A549 (cell line): ENCODE data around the gene TEX9. TPM values are rescaled to one million over a fixed set of nuclear protein-coding genes. Genes with fewer than 3 reads are reported as not detected.

ENCODE experiments used
- ATAC-seq, 2 experiments: fragments of 200-7000 bp in 1 of 2; fragments of >200 bp in 1 of 2; cut with Nextera tagmentation in 1 of 2; cut with Tn5 transposase in 1 of 2; 3 replicates each; pipeline versions ENCODE4 v1.8.0 to v1.9.1; 2018 to 2020; ENCODE audit warnings: mild to moderate bottlenecking in 1 of 2, moderate library complexity in 1 of 2
- CTCF ChIA-PET: fragments of 300-600 bp; sonication (Branson Sonifier 250); formaldehyde crosslinking; extraction: SDS; loops from one replicate; lab custom pipeline; 2021; ENCODE audit warnings: antibody characterized with exemption, inconsistent platforms; lab: Yijun Ruan, JAX
- POLR2A ChIA-PET: fragments of 350-600 bp; formaldehyde crosslinking; extraction: SDS; loops from one replicate; lab custom pipeline; 2021; ENCODE audit warnings: antibody characterized with exemption, inconsistent platforms; lab: Yijun Ruan, JAX
- DNase-seq, 2 experiments: peaks; one replicate each; pipeline versions ENCODE4 v3.0.0 to v3.0.0-alpha.2; 2011 to 2016; ENCODE audit warnings: low read depth in 1 of 2, low spot score in 1 of 2
- FAIRE-seq: peaks from 2 replicates; lab custom pipeline; 2011; peaks lifted over from hg19 to GRCh38; lab: Jason Lieb, UNC
- H3K27ac ChIP-seq, 2 experiments: fragments of >200 bp; sonication (Bioruptor Twin); formaldehyde crosslinking; 3 replicates each; pipeline ENCODE4 v1.5.1; 2016 to 2017
- H3K4me1 ChIP-seq: fragments of >200 bp; sonication (Bioruptor Twin); formaldehyde crosslinking; 3 replicates; pipeline ENCODE4 v1.6.1; 2016
- H3K4me2 ChIP-seq: fragments of >200 bp; sonication (Bioruptor Twin); formaldehyde crosslinking; 3 replicates; pipeline ENCODE4 v1.6.1; 2016
- H3K4me3 ChIP-seq: fragments of >200 bp; sonication (Bioruptor Twin); formaldehyde crosslinking; 3 replicates; pipeline ENCODE4 v1.5.1; 2016
- H3K9me3 ChIP-seq: fragments of >200 bp; sonication (Bioruptor Twin); formaldehyde crosslinking; 3 replicates; pipeline ENCODE4 v1.6.1; 2016
- CEBPB ChIP-seq, 2 experiments: fragments of >200 bp in 1 of 2; sonication (Bioruptor Twin) in 1 of 2; formaldehyde crosslinking in 1 of 2; IDR thresholded peaks; 2 replicates each; pipeline ENCODE4 v1.6.1; 2012 to 2016
- CHD2 ChIP-seq: fragments of 150-350 bp; IDR thresholded peaks from 2 replicates; pipeline ENCODE4 v1.6.1; 2014; ENCODE audit warnings: low read length; ENCODE audit not compliant: partially characterized antibody
- EP300 ChIP-seq, 2 experiments: fragments of >200 bp; sonication (Bioruptor Twin); formaldehyde crosslinking; IDR thresholded peaks; 2 replicates in 1 of 2; 3 replicates in 1 of 2; pipeline ENCODE4 v1.6.1; 2016 to 2017
- FOXS1 ChIP-seq: fragments of 250-450 bp; sonication (Bioruptor Pico); IDR thresholded peaks from 2 replicates; pipeline ENCODE4 v1.5.0; 2020; ENCODE audit warnings: mild to moderate bottlenecking, moderate library complexity
- HES2 ChIP-seq: fragments of >200 bp; sonication (Bioruptor Twin); formaldehyde crosslinking; IDR thresholded peaks from 2 replicates; pipeline ENCODE4 v1.6.1; 2016
- HMGXB4 ChIP-seq: fragments of 250-450 bp; sonication (Bioruptor Pico); IDR thresholded peaks from 2 replicates; pipeline ENCODE4 v1.5.0; 2021; ENCODE audit warnings: mild to moderate bottlenecking, moderate library complexity, borderline replicate concordance
- HOXA7 ChIP-seq: fragments of 250-450 bp; sonication (Bioruptor Pico); IDR thresholded peaks from 2 replicates; pipeline ENCODE4 v1.5.0; 2020; ENCODE audit warnings: mild to moderate bottlenecking, moderate library complexity
- JUN ChIP-seq, 2 experiments: fragments of >200 bp; sonication (Bioruptor Twin); formaldehyde crosslinking; IDR thresholded peaks; 2 replicates in 1 of 2; 3 replicates in 1 of 2; pipeline ENCODE4 v1.6.1; 2016 to 2017
- KDM1A ChIP-seq: fragments of 200-600 bp; sonication (generic); IDR thresholded peaks from 2 replicates; pipeline ENCODE4 v1.6.1; 2016; ENCODE audit warnings: low read depth, mild to moderate bottlenecking
- MAX ChIP-seq: IDR thresholded peaks from 2 replicates; pipeline ENCODE4 v1.6.1; 2012
- NR3C1 ChIP-seq: fragments of >200 bp; sonication (Bioruptor Twin); formaldehyde crosslinking; IDR thresholded peaks from 3 replicates; pipeline ENCODE4 v1.6.1; 2017
- PHF8 ChIP-seq: fragments of 200-600 bp; sonication (generic); IDR thresholded peaks from 2 replicates; pipeline ENCODE4 v1.6.1; 2016; ENCODE audit warnings: low read depth, mild to moderate bottlenecking, antibody characterized with exemption, moderate library complexity, borderline replicate concordance
- RARB ChIP-seq: fragments of 250-450 bp; sonication (Bioruptor Pico); IDR thresholded peaks from 2 replicates; pipeline ENCODE4 v1.8.0; 2021; ENCODE audit warnings: mild to moderate bottlenecking, moderate library complexity
- REST ChIP-seq: fragments of 200-600 bp; sonication (generic); IDR thresholded peaks from 2 replicates; pipeline ENCODE4 v1.6.1; 2016; ENCODE audit warnings: antibody characterized with exemption, mild to moderate bottlenecking, moderate library complexity
- RFX5 ChIP-seq: fragments of 450-650 bp; IDR thresholded peaks from 2 replicates; pipeline ENCODE4 v1.7.1; 2014; ENCODE audit warnings: antibody characterized with exemption, mild to moderate bottlenecking, moderate library complexity
- SMC3 ChIP-seq: fragments of >200 bp; sonication (Bioruptor Twin); formaldehyde crosslinking; IDR thresholded peaks from 3 replicates; pipeline ENCODE4 v1.6.1; 2018; ENCODE audit warnings: inconsistent platforms
- TP53 ChIP-seq: fragments of 250-450 bp; sonication (Bioruptor Pico); IDR thresholded peaks from 2 replicates; pipeline ENCODE4 v1.5.0; 2021; ENCODE audit warnings: mild to moderate bottlenecking, moderate library complexity
- USF2 ChIP-seq: fragments of 450-650 bp; IDR thresholded peaks from 2 replicates; pipeline ENCODE4 v1.6.1; 2014; ENCODE audit warnings: antibody characterized with exemption
- ZFP36 ChIP-seq: fragments of 450-650 bp; IDR thresholded peaks from 2 replicates; pipeline ENCODE4 v1.6.1; 2014; ENCODE audit warnings: borderline replicate concordance; ENCODE audit not compliant: partially characterized antibody
- WGBS: methylation state at CpG from one replicate; pipeline ENCODE4 v1.1.6; 2017; ENCODE audit errors: missing lambda C conversion rate; 5-methylcytosine and 5-hydroxymethylcytosine counted together
- polyA plus RNA-seq, 4 experiments: library from polyadenylated mRNA; depleted of rRNA in 3 of 4; stranded (reverse); fragments of >200 nt; fragmentation: RNase III in 1 of 4; extraction: RNeasy Plus Mini Kit Qiagen cat#74134 plus additional on column Dnase treatment in 1 of 4; gene quantifications; 2 replicates in 3 of 4; 3 replicates in 1 of 4; pipeline ENCODE4 v1.2.3, GENCODE V29; 2011 to 2017

TEX9 gene
- polyA plus RNA-seq, 2 of the 4 experiments (the other 2 are of a cell fraction): 7.7 to 13.3 TPM

GRCh38 chr15:56351353-56351752 is 13.9 kb upstream of the TEX9 start (continued):
- no peak for TF ChIP-seq USF2
- no peak for TF ChIP-seq SMC3
- TF ChIP-seq TP53 (CRISPR knock-in tag): no peak
- TF ChIP-seq RARB (CRISPR knock-in tag): no peak
- no peak for TF ChIP-seq MAX
- no peak for TF ChIP-seq NR3C1

GRCh38 chr15:56351957-56352506 is 13.2 kb upstream of the TEX9 start:
- POLR2A ChIA-PET: no interaction called here
- Histone ChIP-seq H3K4me3 (no peak overlapping the region), H3K4me1 (no peaks in the 10 kb centered on the region), H3K27ac (no peak overlapping the region), H3K4me2 (no peak overlapping the region), H3K9me3 (no peaks in the 10 kb centered on the region)
- no peak for TF ChIP-seq REST
- no peak for TF ChIP-seq JUN (IDR thresholded peaks at IDR 0.05)
- TF ChIP-seq EP300 (IDR thresholded peaks at IDR 0.05): no peak
- TF ChIP-seq ZFP36: no peak
- no peak for TF ChIP-seq CEBPB (IDR thresholded peaks at IDR 0.05)
- TF ChIP-seq FOXS1 (CRISPR knock-in tag): no peak
- TF ChIP-seq PHF8: no peak
- no peak for TF ChIP-seq TP53 (CRISPR knock-in tag)
- TF ChIP-seq CHD2: no peak
- TF ChIP-seq KDM1A: no peak
- TF ChIP-seq MAX: no peak
- no peak for TF ChIP-seq HMGXB4 (CRISPR knock-in tag)
- DNase-seq (no peak), FAIRE-seq (no peak), ATAC-seq (no peak)
- 82% methylated on average over 12 of the region's 12 CpGs for WGBS
- CTCF ChIA-PET: no interaction called here

GRCh38 chr15:56353119-56353518 is 12.1 kb upstream of the TEX9 start:
- POLR2A ChIA-PET: no interaction called here

More at GRCh38 chr15:56353119-56353518, 12.1 kb upstream of the TEX9 start:
- FAIRE-seq: no peak
- no peak for ATAC-seq
- Histone ChIP-seq H3K4me3 (no peak overlapping the region), H3K4me1 (no peaks in the 10 kb centered on the region), H3K9me3 (no peaks in the 10 kb centered on the region), H3K27ac (no peak overlapping the region)
- WGBS: 71% methylated on average over 1 of the region's 1 CpG
- CTCF ChIA-PET: interaction anchor here (0.6 kb wide), 1 partner anchor 52 kb away, joined by 3 read pairs; no protein-coding TSS in a partner anchor
- TF ChIP-seq HOXA7 (CRISPR knock-in tag) (no peak), EP300 (IDR thresholded peaks at IDR 0.05) (no peak), RFX5 (no peak), HES2 (no peak), PHF8 (no peak)
- TF ChIP-seq, all 56 proteins: peak for 0
- no peak for DNase-seq
- H3K4me2 ChIP-seq: no peak overlapping the region
